Activated CD4-positive, alpha-beta memory T cell treated with anti-CD3 and anti-CD28 coated beads, Interleukin-2, amount 10 ng/mL, durations not matched to agents 7 days and 5 days (primary cell): ENCODE data around the gene TNFSF9. TPM values are rescaled to one million over a fixed set of nuclear protein-coding genes. Genes with fewer than 3 reads are reported as not detected.

Experiments used
- total RNA-seq, 2 experiments: library from RNA; stranded (reverse); gene quantifications; one replicate each; pipeline ENCODE4 v1.2.3, GENCODE V29; 2021

Gene TNFSF9
- total RNA-seq, 2 experiments from 2014 or later, result 5.7 to 5.8 TPM

Other genes with a start within 250 kb of the TNFSF9 start
- gene ACER1, start 197.4 kb upstream of the TNFSF9 start, total RNA-seq, result under 1 TPM; 0.15 to 0.30 TPM
- gene CLPP, start 169.5 kb upstream of the TNFSF9 start, total RNA-seq, result 100 to 1,000 TPM; 136 to 147 TPM
- 10 to 100 TPM; 52.0 to 52.5 TPM for gene ALKBH7, start 158.2 kb upstream of the TNFSF9 start, total RNA-seq
- 1 to 10 TPM; 2.3 to 2.7 TPM for gene PSPN, start 155.1 kb upstream of the TNFSF9 start, total RNA-seq
- 10 to 100 TPM; 75.5 to 79.8 TPM for gene GTF2F1, start 137.9 kb upstream of the TNFSF9 start, total RNA-seq
- gene KHSRP, start 106.2 kb upstream of the TNFSF9 start, total RNA-seq, result 100 to 1,000 TPM; 246 to 250 TPM
- gene SLC25A41, start 97.3 kb upstream of the TNFSF9 start, total RNA-seq, result not detected
- 10 to 100 TPM; 30.0 to 35.7 TPM for gene SLC25A23, start 71.2 kb upstream of the TNFSF9 start, total RNA-seq
- gene CRB3, start 66.8 kb upstream of the TNFSF9 start, total RNA-seq, result under 1 TPM; 0.63 to 0.93 TPM
- 100 to 1,000 TPM in 1 of 2 experiments, 10 to 100 TPM in 1; 97.2 to 101 TPM for gene DENND1C, start 49.2 kb upstream of the TNFSF9 start, total RNA-seq
- gene TUBB4A, start 28.7 kb upstream of the TNFSF9 start, total RNA-seq, result 1 to 10 TPM; 2.5 to 3.0 TPM
- 10 to 100 TPM; 64.1 to 64.4 TPM for gene CD70, start 60.1 kb downstream of the TNFSF9 start, total RNA-seq
- 10 to 100 TPM; 17.3 to 18.4 TPM for gene TNFSF14, start 139.1 kb downstream of the TNFSF9 start, total RNA-seq
- under 1 TPM; 0.28 to 0.60 TPM for gene C3, start 189.6 kb downstream of the TNFSF9 start, total RNA-seq
- gene GPR108, start 206.6 kb downstream of the TNFSF9 start, total RNA-seq, result 100 to 1,000 TPM; 105 to 107 TPM
- gene TRIP10, start 208.7 kb downstream of the TNFSF9 start, total RNA-seq, result 10 to 100 TPM; 17.6 to 19.5 TPM
- 10 to 100 TPM; 26.4 to 28.1 TPM for gene SH2D3A, start 236.4 kb downstream of the TNFSF9 start, total RNA-seq
- gene VAV1, start 241.7 kb downstream of the TNFSF9 start, total RNA-seq, result 100 to 1,000 TPM; 105 to 107 TPM